ENCODE data around the gene RNF167.

Gene RNF167

DNA sequence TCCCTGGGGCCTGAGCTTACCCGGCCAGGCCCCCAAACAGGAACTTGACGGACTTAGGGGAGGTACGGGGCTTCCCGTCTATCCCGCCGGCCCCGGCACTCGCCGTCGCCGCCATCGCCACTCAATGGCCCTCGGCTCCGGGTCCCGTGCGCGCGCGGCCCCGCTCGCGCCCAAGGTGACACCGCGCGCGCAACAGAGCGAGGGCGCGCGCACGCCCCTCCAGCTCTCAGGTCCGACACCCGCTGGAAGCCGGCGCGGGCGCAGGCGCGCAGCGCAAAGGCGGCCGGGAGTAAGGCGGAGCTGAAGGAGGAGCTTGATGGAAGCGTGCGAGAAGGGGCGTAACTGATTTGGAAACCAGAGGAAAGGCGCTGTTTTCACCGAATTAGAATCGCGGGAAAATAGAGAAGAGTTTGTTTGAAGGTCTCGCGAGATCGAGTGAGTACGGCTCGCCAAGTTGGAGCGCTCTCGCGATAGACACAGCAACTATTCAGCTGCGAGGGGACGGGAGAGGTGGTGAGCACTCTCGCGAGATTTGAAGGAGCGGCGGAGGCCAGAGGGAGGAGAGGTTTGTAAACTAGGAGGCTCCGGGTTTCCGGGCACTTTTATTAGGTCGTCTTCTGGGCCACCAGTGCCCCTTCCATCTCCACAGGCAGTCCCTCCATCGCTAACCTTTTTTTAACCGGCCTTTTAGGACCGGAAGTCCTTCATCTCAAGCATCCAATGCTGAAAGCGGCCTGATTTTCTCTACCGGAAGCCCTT is at the start of gene RNF167, which contains the start of gene SLC25A11:
Gene RNF167, plus strand, starts transcription at position 473 of the 759 bp plus-strand sequence. CDS start 642 bp downstream, outside the sequence.
Gene SLC25A11, minus strand, starts transcription at position 251 of the 759 bp plus-strand sequence. Its CDS starts 136 bp downstream, at position 115.
- peak; percentile 96 for DNase-seq (ENCODE audit: extremely low spot score)
- no peak for TF ChIP-seq FOXA1 (IDR thresholded peaks at IDR 0.05)
- no peak for TF ChIP-seq FOXK2 (IDR thresholded peaks at IDR 0.05)
- peak; percentile 94 for TF ChIP-seq SP1 (IDR thresholded peaks at IDR 0.05)
- TF ChIP-seq BHLHE40 (IDR thresholded peaks at IDR 0.05; ENCODE audit: borderline replicate concordance), result no peak
- TF ChIP-seq ARNT (IDR thresholded peaks at IDR 0.05), result no peak
- TF ChIP-seq ELF4 (IDR thresholded peaks at IDR 0.05), result peak; percentile 70
- TF ChIP-seq, protein P1, sequence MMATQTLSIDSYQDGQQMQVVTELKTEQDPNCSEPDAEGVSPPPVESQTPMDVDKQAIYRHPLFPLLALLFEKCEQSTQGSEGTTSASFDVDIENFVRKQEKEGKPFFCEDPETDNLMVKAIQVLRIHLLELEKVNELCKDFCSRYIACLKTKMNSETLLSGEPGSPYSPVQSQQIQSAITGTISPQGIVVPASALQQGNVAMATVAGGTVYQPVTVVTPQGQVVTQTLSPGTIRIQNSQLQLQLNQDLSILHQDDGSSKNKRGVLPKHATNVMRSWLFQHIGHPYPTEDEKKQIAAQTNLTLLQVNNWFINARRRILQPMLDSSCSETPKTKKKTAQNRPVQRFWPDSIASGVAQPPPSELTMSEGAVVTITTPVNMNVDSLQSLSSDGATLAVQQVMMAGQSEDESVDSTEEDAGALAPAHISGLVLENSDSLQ (IDR thresholded peaks at IDR 0.05), result peak; percentile 81
- TF ChIP-seq TARDBP (IDR thresholded peaks at IDR 0.05), result no peak
- TF ChIP-seq NFRKB (IDR thresholded peaks at IDR 0.05), result no peak
- TF ChIP-seq HDGF (IDR thresholded peaks at IDR 0.05; ENCODE audit: borderline replicate concordance), result no peak
- no peak for TF ChIP-seq ZNF384 (IDR thresholded peaks at IDR 0.05)
- TF ChIP-seq SUZ12 (IDR thresholded peaks at IDR 0.05), result no peak
- no peak for TF ChIP-seq CTBP1 (IDR thresholded peaks at IDR 0.05; ENCODE audit: borderline replicate concordance)
- TF ChIP-seq LEF1 (IDR thresholded peaks at IDR 0.05; ENCODE audit: borderline replicate concordance), result no peak
- TF ChIP-seq FOXM1 (IDR thresholded peaks at IDR 0.05; ENCODE audit: borderline replicate concordance), result no peak
- TF ChIP-seq L3MBTL2 (conservative IDR thresholded peaks at IDR 0.05), result peak; percentile 31
- ChIA-PET POLR2A (interaction anchor here (0.6 to 3.5 kb wide), 34 partner anchors 11 to 440 kb away, joined by 3 to 101 read pairs (median 4); partner anchors contain the start of genes CAMTA2, ENO3, INCA1 and KIF1C), CTCF (interaction anchor here (0.8 to 1.0 kb wide), 4 partner anchors 12 to 363 kb away, joined by 3 to 5 read pairs (median 3); partner anchors contain the start of gene CHRNE)

DNA sequence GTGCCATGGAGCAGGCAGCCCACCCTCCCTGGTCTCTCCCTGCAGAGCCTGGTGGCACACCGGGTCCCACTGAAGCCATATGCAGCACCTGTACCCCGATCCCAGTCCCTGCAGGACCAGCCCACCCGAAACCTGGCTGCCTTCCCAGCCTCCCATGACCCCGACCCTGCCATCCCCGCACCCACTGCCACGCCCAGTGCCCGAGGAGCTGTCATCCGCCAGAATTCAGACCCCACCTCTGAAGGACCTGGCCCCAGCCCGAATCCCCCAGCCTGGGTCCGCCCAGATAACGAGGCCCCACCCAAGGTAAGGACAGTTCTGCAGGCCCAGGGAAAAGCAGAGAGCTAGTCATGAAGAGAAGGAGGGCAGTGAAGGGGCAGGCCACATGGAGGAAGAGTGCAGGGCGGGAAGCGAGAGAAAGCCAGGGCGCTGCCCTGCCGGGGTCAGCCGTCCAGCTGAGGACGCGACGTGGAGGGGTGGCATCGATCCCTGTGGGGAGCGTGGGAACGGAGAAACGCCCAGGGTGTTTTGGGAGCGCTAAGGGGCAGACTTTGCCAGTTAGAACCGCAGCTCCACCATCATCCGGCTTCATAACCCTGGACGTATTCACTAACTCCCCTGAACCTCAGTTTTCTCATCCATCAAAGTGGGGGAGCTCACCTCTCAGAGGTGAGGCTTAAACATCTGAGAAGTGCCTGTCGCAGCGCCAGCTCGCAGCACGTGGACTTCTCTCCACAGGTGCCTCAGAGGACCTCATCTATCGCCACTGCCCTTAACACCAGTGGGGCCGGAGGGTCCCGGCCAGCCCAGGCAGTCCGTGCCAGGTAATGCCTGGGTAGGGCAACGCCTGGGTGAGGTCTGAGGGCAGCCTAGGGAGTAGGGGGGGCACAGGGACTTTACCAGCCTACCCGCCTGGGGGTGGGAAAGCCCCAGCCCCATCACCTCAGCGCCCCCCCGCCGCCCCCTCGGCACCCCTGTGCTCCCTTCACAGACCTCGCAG is 48.4 kb upstream of the RNF167 start:
- TF ChIP-seq SP1 (IDR thresholded peaks at IDR 0.05) (no peak), TARDBP (IDR thresholded peaks at IDR 0.05) (no peak), LEF1 (IDR thresholded peaks at IDR 0.05; ENCODE audit: borderline replicate concordance) (no peak), ARNT (IDR thresholded peaks at IDR 0.05) (no peak), FOXM1 (IDR thresholded peaks at IDR 0.05; ENCODE audit: borderline replicate concordance) (no peak), FOXK2 (IDR thresholded peaks at IDR 0.05) (no peak), CTBP1 (IDR thresholded peaks at IDR 0.05; ENCODE audit: borderline replicate concordance) (no peak), SUZ12 (IDR thresholded peaks at IDR 0.05) (no peak), L3MBTL2 (conservative IDR thresholded peaks at IDR 0.05) (no peak), HDGF (IDR thresholded peaks at IDR 0.05; ENCODE audit: borderline replicate concordance) (no peak), BHLHE40 (IDR thresholded peaks at IDR 0.05; ENCODE audit: borderline replicate concordance) (no peak), FOXA1 (IDR thresholded peaks at IDR 0.05) (no peak), ELF4 (IDR thresholded peaks at IDR 0.05) (no peak), NFRKB (IDR thresholded peaks at IDR 0.05) (no peak), ZNF384 (IDR thresholded peaks at IDR 0.05) (no peak)
- TF ChIP-seq, protein P1 (IDR thresholded peaks at IDR 0.05), result no peak
- CTCF ChIA-PET, result interaction anchor here (0.6 kb wide), 1 partner anchor 11 kb away, joined by 3 read pairs; the partner anchor contains the start of gene CHRNE
- POLR2A ChIA-PET, result no interaction called here
- DNase-seq (ENCODE audit: extremely low spot score), result no peak

DNA sequence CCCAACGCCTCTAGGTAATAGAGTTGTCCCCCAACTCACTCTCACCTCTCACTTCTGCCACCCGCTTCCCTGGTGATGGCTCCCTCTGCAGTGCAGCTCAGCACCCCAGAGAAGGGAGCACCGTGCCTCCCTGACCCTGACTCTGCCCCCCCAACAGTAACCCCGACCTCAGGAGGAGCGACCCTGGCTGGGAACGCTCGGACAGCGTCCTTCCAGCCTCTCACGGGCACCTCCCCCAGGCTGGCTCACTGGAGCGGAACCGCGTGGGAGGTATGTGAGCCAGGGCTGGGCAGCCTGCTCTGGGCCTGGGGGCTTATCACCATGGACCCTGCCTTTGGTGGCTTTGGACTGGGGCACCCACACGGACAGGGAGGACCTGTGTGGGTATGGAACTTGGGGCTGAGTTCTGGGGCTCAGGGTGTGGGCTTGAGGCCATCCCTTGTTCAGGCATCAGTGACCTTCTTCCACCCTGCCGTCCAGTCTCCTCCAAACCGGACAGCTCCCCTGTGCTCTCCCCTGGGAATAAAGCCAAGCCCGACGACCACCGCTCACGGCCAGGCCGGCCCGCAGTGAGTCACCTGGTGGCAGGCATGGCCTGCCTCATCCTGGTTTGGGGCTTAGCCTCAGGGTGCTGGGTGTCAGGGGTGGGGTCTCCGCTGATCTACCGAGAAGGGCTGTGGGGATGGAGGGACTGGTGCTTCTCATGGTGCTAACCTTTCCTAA is 47.4 kb upstream of the RNF167 start:
- TF ChIP-seq ZNF384 (IDR thresholded peaks at IDR 0.05) (no peak), FOXK2 (IDR thresholded peaks at IDR 0.05) (no peak), CTBP1 (IDR thresholded peaks at IDR 0.05; ENCODE audit: borderline replicate concordance) (no peak)
- CTCF ChIA-PET, result interaction anchor here (0.6 kb wide), 1 partner anchor 215 kb away, joined by 3 read pairs; no protein-coding TSS in a partner anchor
- POLR2A ChIA-PET, result no interaction called here
- DNase-seq (ENCODE audit: extremely low spot score), result no peak

DNA sequence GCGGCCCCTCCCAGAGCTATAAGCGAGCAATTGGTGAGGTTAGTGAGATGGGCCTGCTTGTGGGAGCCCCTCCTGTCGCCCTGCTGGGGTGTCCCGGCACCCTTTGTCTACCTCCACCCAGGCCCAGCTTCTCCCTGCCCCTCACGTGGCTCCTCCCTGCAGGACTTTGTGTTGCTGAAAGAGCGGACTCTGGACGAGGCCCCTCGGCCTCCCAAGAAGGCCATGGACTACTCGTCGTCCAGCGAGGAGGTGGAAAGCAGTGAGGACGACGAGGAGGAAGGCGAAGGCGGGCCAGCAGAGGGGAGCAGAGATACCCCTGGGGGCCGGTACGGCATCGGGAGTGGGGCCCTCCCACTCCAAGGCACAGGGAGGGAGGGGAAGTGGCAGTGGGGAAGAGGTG is 46.8 kb upstream of the RNF167 start:
- no peak for DNase-seq (ENCODE audit: extremely low spot score)
- ChIA-PET CTCF (no interaction called here), POLR2A (no interaction called here)
- TF ChIP-seq ELF4 (IDR thresholded peaks at IDR 0.05), result no peak
- TF ChIP-seq NFRKB (IDR thresholded peaks at IDR 0.05), result no peak
- no peak for TF ChIP-seq ARNT (IDR thresholded peaks at IDR 0.05)
- TF ChIP-seq BHLHE40 (IDR thresholded peaks at IDR 0.05; ENCODE audit: borderline replicate concordance), result no peak
- TF ChIP-seq CTBP1 (IDR thresholded peaks at IDR 0.05; ENCODE audit: borderline replicate concordance), result no peak
- TF ChIP-seq ZNF384 (IDR thresholded peaks at IDR 0.05), result no peak
- no peak for TF ChIP-seq HDGF (IDR thresholded peaks at IDR 0.05; ENCODE audit: borderline replicate concordance)
- TF ChIP-seq FOXM1 (IDR thresholded peaks at IDR 0.05; ENCODE audit: borderline replicate concordance), result no peak

DNA sequence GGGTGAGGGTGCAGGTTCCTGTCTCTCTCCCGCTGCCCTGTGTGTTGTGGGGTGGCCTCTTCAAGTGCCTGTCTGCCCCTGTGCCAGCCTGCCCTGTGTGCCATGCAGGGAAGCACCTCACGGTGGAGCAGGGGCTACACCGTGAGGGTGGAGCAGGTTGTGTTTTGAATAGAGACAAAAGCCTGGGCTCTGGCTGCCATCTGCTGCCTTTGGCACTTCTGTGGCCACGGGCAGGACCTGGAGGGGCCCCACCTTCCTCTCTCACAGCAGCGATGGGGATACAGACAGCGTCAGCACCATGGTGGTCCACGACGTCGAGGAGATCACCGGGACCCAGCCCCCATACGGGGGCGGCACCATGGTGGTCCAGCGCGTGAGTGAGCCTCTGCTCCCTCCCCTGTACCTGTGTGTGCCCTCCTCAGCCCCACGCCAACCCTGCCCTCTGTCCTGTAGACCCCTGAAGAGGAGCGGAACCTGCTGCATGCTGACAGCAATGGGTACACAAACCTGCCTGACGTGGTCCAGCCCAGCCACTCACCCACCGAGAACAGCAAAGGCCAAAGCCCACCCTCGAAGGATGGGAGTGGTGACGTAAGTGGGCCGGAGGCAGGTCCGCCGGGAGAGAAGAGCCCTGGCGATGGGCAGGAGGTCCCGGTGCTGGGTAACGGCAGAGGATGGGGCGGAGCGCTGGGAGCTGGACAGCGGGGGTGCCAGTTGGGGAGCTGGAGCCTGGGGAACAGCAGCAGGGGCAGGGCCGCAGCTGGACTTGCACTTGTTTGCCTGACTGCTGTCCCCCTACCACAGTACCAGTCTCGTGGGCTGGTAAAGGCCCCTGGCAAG is 46.1 kb upstream of the RNF167 start:
- ChIA-PET CTCF (no interaction called here), POLR2A (no interaction called here)
- TF ChIP-seq FOXA1 (IDR thresholded peaks at IDR 0.05) (no peak), LEF1 (IDR thresholded peaks at IDR 0.05; ENCODE audit: borderline replicate concordance) (no peak), FOXM1 (IDR thresholded peaks at IDR 0.05; ENCODE audit: borderline replicate concordance) (no peak), SUZ12 (IDR thresholded peaks at IDR 0.05) (no peak), CTBP1 (IDR thresholded peaks at IDR 0.05; ENCODE audit: borderline replicate concordance) (no peak), ARNT (IDR thresholded peaks at IDR 0.05) (no peak), ZNF384 (IDR thresholded peaks at IDR 0.05) (no peak), SP1 (IDR thresholded peaks at IDR 0.05) (no peak), NFRKB (IDR thresholded peaks at IDR 0.05) (no peak), ELF4 (IDR thresholded peaks at IDR 0.05) (no peak), L3MBTL2 (conservative IDR thresholded peaks at IDR 0.05) (no peak), BHLHE40 (IDR thresholded peaks at IDR 0.05; ENCODE audit: borderline replicate concordance) (no peak), HDGF (IDR thresholded peaks at IDR 0.05; ENCODE audit: borderline replicate concordance) (no peak), FOXK2 (IDR thresholded peaks at IDR 0.05) (no peak), TARDBP (IDR thresholded peaks at IDR 0.05) (no peak)
- TF ChIP-seq, protein P1 (IDR thresholded peaks at IDR 0.05), result no peak
- no peak for DNase-seq (ENCODE audit: extremely low spot score)

All from HEK293T (cell line).